HG02623 (cell line): ENCODE results near the gene USF2.

Source experiments
- ATAC-seq: cut with Tn5 transposase; IDR thresholded peaks from one replicate; pipeline ENCODE4 v1.9.1; 2021; ENCODE audit warnings: moderate library complexity; ENCODE audit not compliant: unreplicated experiment

Gene USF2

GRCh38 chr19:35241417-35241816, 27.3 kb upstream of the USF2 start:
- ATAC-seq = no peak

- no peak for ATAC-seq
Measured at GRCh38 chr19:35246466-35247092, 22.2 kb upstream of the USF2 start.

GRCh38 chr19:35247526-35248309, 21.0 kb upstream of the USF2 start:
- ATAC-seq = no peak

GRCh38 chr19:35248310-35249145, 20.2 kb upstream of the USF2 start, which contains the start of gene LSR:
Gene LSR (plus strand): TSS chr19:35249002. CDS start chr19:35249023, 21 bp downstream.
- ATAC-seq = peak; percentile 71

- ATAC-seq = no peak
Measured at GRCh38 chr19:35249146-35249847, 19.5 kb upstream of the USF2 start.

- ATAC-seq = no peak
Measured at GRCh38 chr19:35249848-35250711, 18.7 kb upstream of the USF2 start.

- ATAC-seq = no peak
Measured at GRCh38 chr19:35251456-35251855, 17.3 kb upstream of the USF2 start.

GRCh38 chr19:35253316-35254286, 15.2 kb upstream of the USF2 start:
- ATAC-seq = no peak

GRCh38 chr19:35254341-35255297, 14.1 kb upstream of the USF2 start:
- ATAC-seq = no peak

- no peak for ATAC-seq
Measured at GRCh38 chr19:35256566-35256965, 12.2 kb upstream of the USF2 start.

GRCh38 chr19:35257113-35257461, 11.7 kb upstream of the USF2 start:
- ATAC-seq = no peak

- ATAC-seq = no peak
Measured at GRCh38 chr19:35260694-35261304, 8.0 kb upstream of the USF2 start.

- ATAC-seq = no peak
Measured at GRCh38 chr19:35261356-35262100, 7.2 kb upstream of the USF2 start.

- ATAC-seq = no peak
Measured at GRCh38 chr19:35262101-35262761, 6.5 kb upstream of the USF2 start.

GRCh38 chr19:35264268-35265125, 4.3 kb upstream of the USF2 start:
- ATAC-seq = no peak
